Measurements from ENCODE around the gene ZNRD2. TPM values are rescaled to one million over a fixed set of nuclear protein-coding genes. Genes with fewer than 3 reads are reported as not detected.

Gene ZNRD2
- total RNA-seq = 30.4 and 73.8 TPM in 2 replicates

GRCh38 chr11:65569973-65570918 is at the start of gene ZNRD2:
Gene ZNRD2 (plus strand): TSS chr11:65570477. CDS start chr11:65570492, 15 bp downstream.

GRCh38 chr11:65524741-65525545 is 45.3 kb upstream of the ZNRD2 start, which contains the start of gene SCYL1:
Gene SCYL1 (plus strand): TSS chr11:65525083. CDS start chr11:65525154, 71 bp downstream.

GRCh38 chr11:65558002-65558929 is 12.0 kb upstream of the ZNRD2 start, which contains the start of gene LTBP3:
Gene LTBP3 (minus strand): TSS chr11:65558359. CDS start chr11:65557959, 400 bp downstream.

GRCh38 chr11:65572356-65573051 is 2.2 kb downstream of the ZNRD2 start, which contains the start of gene FAM89B:
Gene FAM89B (plus strand): TSS chr11:65572538. CDS start chr11:65572670, 132 bp downstream.

GRCh38 chr11:65575568-65576231 is 5.4 kb downstream of the ZNRD2 start, which contains the start of gene EHBP1L1:
Gene EHBP1L1 (plus strand): TSS chr11:65576053. CDS start chr11:65576303, 250 bp downstream.

GRCh38 chr11:65595543-65596281 is 25.4 kb downstream of the ZNRD2 start, which contains the start of gene KCNK7:
Gene KCNK7 (minus strand): TSS chr11:65595800. CDS start chr11:65595772, 28 bp downstream.

GRCh38 chr11:65615229-65615949 is 45.1 kb downstream of the ZNRD2 start, which contains the start of gene PCNX3:
Gene PCNX3 (plus strand): TSS chr11:65615776. CDS start chr11:65616312, 536 bp downstream.

Other genes with a start within 250 kb of the ZNRD2 start
- gene DPF2, start 236.6 kb upstream of the ZNRD2 start, total RNA-seq = 27.9 and 29.9 TPM in 2 replicates
- gene TIGD3, start 215.7 kb upstream of the ZNRD2 start, total RNA-seq = under 0.01 and 0.19 TPM in 2 replicates
- 1.5 and 2.8 TPM in 2 replicates for gene SLC25A45, start 187.8 kb upstream of the ZNRD2 start, total RNA-seq
- 58.9 and 64.0 TPM in 2 replicates for gene FRMD8, start 183.8 kb upstream of the ZNRD2 start, total RNA-seq
- gene NEAT1, start 147.7 kb upstream of the ZNRD2 start, total RNA-seq = 51.4 and 335 TPM in 2 replicates
- 5,626 and 17,024 TPM in 2 replicates for gene MALAT1, start 71.4 kb upstream of the ZNRD2 start, total RNA-seq
- gene SCYL1, start 45.4 kb upstream of the ZNRD2 start, total RNA-seq = 93.3 and 138 TPM in 2 replicates
- gene LTBP3, start 12.1 kb upstream of the ZNRD2 start, total RNA-seq = 33.3 and 34.5 TPM in 2 replicates
- gene FAM89B, start 2.1 kb downstream of the ZNRD2 start, total RNA-seq = 12.7 and 35.5 TPM in 2 replicates
- gene EHBP1L1, start 5.6 kb downstream of the ZNRD2 start, total RNA-seq = 68.2 and 106 TPM in 2 replicates
- under 0.01 TPM in 1 of 2 replicates, not detected in the other for gene KCNK7, start 25.3 kb downstream of the ZNRD2 start, total RNA-seq
- 17.2 and 30.5 TPM in 2 replicates for gene MAP3K11, start 43.7 kb downstream of the ZNRD2 start, total RNA-seq
- gene PCNX3, start 45.3 kb downstream of the ZNRD2 start, total RNA-seq = 9.3 and 23.8 TPM in 2 replicates
- 10.1 and 19.9 TPM in 2 replicates for gene SIPA1, start 67.6 kb downstream of the ZNRD2 start, total RNA-seq
- 12.7 and 22.6 TPM in 2 replicates for gene RELA, start 92.4 kb downstream of the ZNRD2 start, total RNA-seq
- 33.5 and 36.6 TPM in 2 replicates for gene KAT5, start 141.8 kb downstream of the ZNRD2 start, total RNA-seq
- gene RNASEH2C, start 150.3 kb downstream of the ZNRD2 start, total RNA-seq = 33.0 and 59.0 TPM in 2 replicates
- 7.7 and 8.5 TPM in 2 replicates for gene AP5B1, start 210.5 kb downstream of the ZNRD2 start, total RNA-seq
- under 0.01 TPM in 1 of 2 replicates, not detected in the other for gene OVOL1, start 216.6 kb downstream of the ZNRD2 start, total RNA-seq